WERI-Rb-1 (cell line): Measurements from ENCODE around the gene PIK3R1.

Source experiments
- DNase-seq: peaks from one replicate; pipeline ENCODE4 v3.0.0-alpha.2; 2020
- H3K27ac ChIP-seq: fragments of 250-450 bp; sonication (Bioruptor Pico); 2 replicates; pipeline ENCODE4 v1.5.1; 2020; ENCODE audit warnings: mild to moderate bottlenecking, moderate library complexity
- H3K27me3 ChIP-seq: fragments of 250-450 bp; sonication (Bioruptor Pico); 2 replicates; pipeline ENCODE4 v1.5.1; 2021; ENCODE audit warnings: mild to moderate bottlenecking, low read depth, moderate library complexity; ENCODE audit not compliant: insufficient read depth, severe bottlenecking
- H3K36me3 ChIP-seq: fragments of 250-450 bp; sonication (Bioruptor Pico); 2 replicates; pipeline ENCODE4 v1.5.1; 2020; ENCODE audit warnings: mild to moderate bottlenecking, moderate library complexity
- H3K4me3 ChIP-seq: 2 replicates; pipeline ENCODE4 v1.5.1; 2011; ENCODE audit warnings: low read depth, mild to moderate bottlenecking, control low read depth, low read length
- H3K9me3 ChIP-seq: fragments of 250-450 bp; sonication (Bioruptor Pico); 2 replicates; pipeline ENCODE4 v1.5.1; 2021; ENCODE audit warnings: mild to moderate bottlenecking, moderate library complexity; ENCODE audit not compliant: severe bottlenecking
- TF ChIP-seq, protein P1 (sequence below): IDR thresholded peaks from 2 replicates; pipeline ENCODE4 v1.5.1; 2011; ENCODE audit warnings: low read depth, mild to moderate bottlenecking, control low read depth, inconsistent platforms, low read length

Gene PIK3R1

DNA sequence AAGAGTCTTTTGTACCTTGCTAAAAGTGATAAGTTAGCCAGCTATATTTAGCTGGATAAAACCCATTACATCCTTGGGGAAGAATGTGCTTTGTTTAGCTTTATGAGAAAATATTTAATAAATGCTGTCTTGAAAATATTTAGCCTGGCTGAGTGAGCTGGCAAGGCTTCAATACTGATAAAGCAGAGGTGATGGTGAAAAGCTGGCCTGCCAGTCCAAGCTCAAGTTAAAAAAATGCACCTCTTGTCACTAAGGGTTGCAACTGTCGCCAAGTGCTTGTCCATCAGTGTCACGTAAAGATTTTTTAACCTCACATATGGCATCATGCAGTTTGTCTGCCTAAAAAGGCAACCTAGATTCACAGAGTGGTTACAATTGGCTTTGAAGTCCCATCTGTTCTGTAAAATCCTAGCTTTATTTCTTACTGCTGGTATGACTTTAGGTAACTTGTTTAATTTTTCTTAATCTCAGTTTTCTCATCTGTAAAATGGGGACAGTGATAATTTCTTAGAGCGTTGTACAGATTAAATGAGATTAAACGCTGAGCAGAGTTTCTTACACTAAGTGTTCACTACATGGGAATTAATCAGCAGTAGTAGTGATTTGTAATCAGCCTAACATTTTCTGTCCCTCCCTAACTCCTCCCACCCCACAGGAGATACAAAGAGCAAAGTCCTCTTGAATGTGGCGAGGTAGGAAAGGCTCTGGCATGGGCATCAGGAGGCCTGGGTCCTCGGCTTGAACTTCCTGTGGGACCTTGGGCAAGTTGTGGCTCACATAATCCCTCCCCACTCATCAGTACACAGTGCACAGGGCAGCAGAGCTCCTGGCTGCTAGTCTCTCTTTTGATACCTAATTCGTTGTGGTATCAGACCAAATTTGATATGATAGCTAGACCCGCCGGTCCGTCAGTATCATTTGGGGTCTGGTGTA is 48.7 kb downstream of the PIK3R1 start:
- Histone ChIP-seq H3K9me3 (no peaks in the 10 kb centered on the region), H3K36me3 (no peaks in the 10 kb centered on the region), H3K27ac (no peak overlapping the region), H3K4me3 (no peak overlapping the region), H3K27me3 (no peaks in the 10 kb centered on the region)
- TF ChIP-seq, protein P1, sequence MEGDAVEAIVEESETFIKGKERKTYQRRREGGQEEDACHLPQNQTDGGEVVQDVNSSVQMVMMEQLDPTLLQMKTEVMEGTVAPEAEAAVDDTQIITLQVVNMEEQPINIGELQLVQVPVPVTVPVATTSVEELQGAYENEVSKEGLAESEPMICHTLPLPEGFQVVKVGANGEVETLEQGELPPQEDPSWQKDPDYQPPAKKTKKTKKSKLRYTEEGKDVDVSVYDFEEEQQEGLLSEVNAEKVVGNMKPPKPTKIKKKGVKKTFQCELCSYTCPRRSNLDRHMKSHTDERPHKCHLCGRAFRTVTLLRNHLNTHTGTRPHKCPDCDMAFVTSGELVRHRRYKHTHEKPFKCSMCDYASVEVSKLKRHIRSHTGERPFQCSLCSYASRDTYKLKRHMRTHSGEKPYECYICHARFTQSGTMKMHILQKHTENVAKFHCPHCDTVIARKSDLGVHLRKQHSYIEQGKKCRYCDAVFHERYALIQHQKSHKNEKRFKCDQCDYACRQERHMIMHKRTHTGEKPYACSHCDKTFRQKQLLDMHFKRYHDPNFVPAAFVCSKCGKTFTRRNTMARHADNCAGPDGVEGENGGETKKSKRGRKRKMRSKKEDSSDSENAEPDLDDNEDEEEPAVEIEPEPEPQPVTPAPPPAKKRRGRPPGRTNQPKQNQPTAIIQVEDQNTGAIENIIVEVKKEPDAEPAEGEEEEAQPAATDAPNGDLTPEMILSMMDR, result no peak
- no peak for DNase-seq

DNA sequence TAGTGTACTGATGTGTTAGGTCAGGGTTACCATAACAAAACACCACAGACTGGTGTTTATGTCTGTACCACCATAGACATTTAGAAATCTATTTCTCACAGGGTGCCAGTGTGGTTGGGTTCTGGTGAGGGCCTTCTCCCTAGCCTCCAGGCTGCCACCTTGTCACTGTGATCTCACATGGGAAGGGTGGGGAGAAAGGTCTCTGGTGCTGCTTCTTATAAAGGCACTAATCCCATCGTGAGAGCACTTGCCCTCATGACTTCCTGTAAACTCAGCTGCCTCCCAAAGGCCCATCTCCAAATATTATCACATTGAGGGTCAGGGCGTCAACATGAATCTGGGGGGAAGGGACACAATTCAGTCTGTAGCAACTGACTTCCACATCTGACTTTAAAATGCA is 49.8 kb downstream of the PIK3R1 start:
- H3K27me3 ChIP-seq, result no peaks in the 10 kb centered on the region
- H3K27ac ChIP-seq, result no peak overlapping the region
- no peak for DNase-seq
- no peaks in the 10 kb centered on the region for H3K36me3 ChIP-seq
- TF ChIP-seq, protein P1, result no peak
- H3K9me3 ChIP-seq, result no peaks in the 10 kb centered on the region
- no peak overlapping the region for H3K4me3 ChIP-seq

DNA sequence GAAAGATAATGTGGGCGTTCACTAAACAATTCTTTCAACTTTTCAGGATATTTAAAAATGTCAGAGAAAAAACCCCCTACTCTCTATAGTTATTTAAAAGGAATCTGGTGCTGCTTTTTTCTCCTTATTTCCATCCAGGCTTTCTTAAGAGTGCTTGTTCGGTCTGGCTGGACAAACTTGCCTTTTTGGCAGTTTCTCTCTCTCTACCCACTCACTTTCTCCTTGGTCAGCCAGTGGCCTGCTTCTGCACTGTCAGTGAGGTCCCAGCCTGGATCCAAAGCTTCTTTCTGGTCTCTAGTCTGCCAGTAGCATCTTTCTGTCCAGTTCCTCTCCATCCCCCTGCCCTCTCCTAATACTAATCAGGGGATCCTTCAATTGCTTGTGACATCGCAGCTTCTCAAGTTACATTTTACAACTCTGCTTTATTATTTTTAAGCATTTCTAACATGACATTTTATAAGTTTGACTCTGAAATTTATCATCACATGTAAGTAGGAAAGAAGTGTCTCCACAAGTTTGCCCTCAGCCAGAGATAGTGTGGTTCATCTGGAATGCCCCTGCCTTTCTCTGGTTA is 50.4 kb downstream of the PIK3R1 start:
- Histone ChIP-seq H3K27me3 (no peaks in the 10 kb centered on the region), H3K4me3 (no peak overlapping the region)

DNA sequence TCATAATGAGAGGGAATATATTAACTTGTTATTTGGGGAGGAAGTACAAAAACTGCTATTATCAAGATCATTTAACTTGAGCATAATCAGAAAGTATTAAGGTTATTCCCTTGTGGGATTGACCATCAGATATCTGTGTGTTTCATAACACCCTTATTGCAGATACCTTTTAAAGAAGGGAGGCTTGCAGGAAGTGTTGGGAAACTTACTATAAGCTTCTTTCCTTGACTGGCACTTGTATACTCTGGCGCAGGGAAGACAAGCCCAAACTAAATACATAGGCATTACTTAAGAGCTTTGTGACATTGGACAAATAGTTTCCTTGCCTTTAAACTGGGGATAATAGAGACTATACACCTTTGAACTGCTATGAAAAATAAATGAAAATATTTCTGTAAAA is 50.9 kb downstream of the PIK3R1 start:
- H3K27me3 ChIP-seq, result no peaks in the 10 kb centered on the region
- H3K4me3 ChIP-seq, result no peak overlapping the region
- no peaks in the 10 kb centered on the region for H3K36me3 ChIP-seq
- no peak for DNase-seq
- no peaks in the 10 kb centered on the region for H3K9me3 ChIP-seq
- H3K27ac ChIP-seq, result no peak overlapping the region
- TF ChIP-seq, protein P1, result no peak

More for the DNA sequence above, 50.4 kb downstream of the PIK3R1 start:
- TF ChIP-seq, protein P1, result no peak
- Histone ChIP-seq H3K9me3 (no peaks in the 10 kb centered on the region), H3K36me3 (no peaks in the 10 kb centered on the region), H3K27ac (no peak overlapping the region)
- no peak for DNase-seq

DNA sequence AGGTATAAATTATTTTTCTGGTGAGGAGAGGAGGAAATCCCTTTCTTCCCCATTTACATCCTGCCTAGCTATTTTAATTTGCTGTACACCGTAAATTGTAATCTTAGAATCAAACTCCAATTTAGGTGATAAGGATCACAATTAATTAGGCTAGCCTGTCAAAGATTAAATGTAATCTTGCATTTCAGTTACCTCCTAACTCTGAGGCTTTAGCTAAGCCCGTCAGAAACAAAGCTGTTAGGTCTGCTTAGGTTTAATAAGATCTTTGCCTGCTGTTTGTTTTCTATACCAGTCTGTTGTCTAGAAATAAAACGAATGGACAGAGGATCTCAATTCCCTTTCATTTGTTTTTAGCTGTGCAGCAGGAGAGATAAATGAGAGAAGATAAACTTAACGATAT is 51.5 kb downstream of the PIK3R1 start:
- TF ChIP-seq, protein P1, result no peak
- Histone ChIP-seq H3K4me3 (no peak overlapping the region), H3K27me3 (no peaks in the 10 kb centered on the region), H3K36me3 (no peaks in the 10 kb centered on the region), H3K27ac (no peak overlapping the region), H3K9me3 (no peaks in the 10 kb centered on the region)
- DNase-seq, result peak; percentile 40
